HCT116 (cell line): ENCODE data around the gene PDYN.

Experiments used
- CEBPB ChIP-seq: IDR thresholded peaks from 2 replicates; pipeline ENCODE4 v1.6.1; 2012; ENCODE audit warnings: low read depth
- EZH2 ChIP-seq: fragments of 200-600 bp; sonication (generic); IDR thresholded peaks from 2 replicates; pipeline ENCODE4 v1.6.1; 2017; ENCODE audit warnings: antibody characterized with exemption, mixed run types
- POLR2A ChIP-seq: IDR thresholded peaks from 2 replicates; pipeline ENCODE4 v1.7.0; 2011; ENCODE audit warnings: borderline replicate concordance; ENCODE audit not compliant: insufficient read depth, insufficient read length; ENCODE audit errors: extremely low read depth
- POLR2AphosphoS5 ChIP-seq: IDR thresholded peaks from 2 replicates; pipeline ENCODE4 v1.6.1; 2011; ENCODE audit warnings: mild to moderate bottlenecking, low read depth, low read length, moderate library complexity
- SP1 ChIP-seq: IDR thresholded peaks from 2 replicates; pipeline ENCODE4 v1.6.1; 2012; ENCODE audit warnings: low read depth
- ZNF274 ChIP-seq: fragments of 200-500 bp; sonication (Bioruptor generic); IDR thresholded peaks from 2 replicates; pipeline ENCODE4 v1.6.1; 2014; ENCODE audit warnings: mild to moderate bottlenecking, low read depth, low read length, inconsistent platforms
- TF ChIP-seq, protein P1 (sequence below), 3 experiments: fragments of 200-600 bp in 1 of 3; sonication (generic) in 1 of 3; IDR thresholded peaks in 2 of 3; conservative IDR thresholded peaks in 1 of 3; 2 replicates each; pipeline ENCODE4 v1.5.1; 2012 to 2017; ENCODE audit warnings: low read depth in 2 of 3, low read length in 2 of 3, antibody characterized with exemption in 1 of 3, borderline replicate concordance in 1 of 3, control low read depth in 1 of 3, mild to moderate bottlenecking in 1 of 3, mixed read lengths in 1 of 3, mixed run types in 1 of 3, moderate library complexity in 1 of 3; ENCODE audit not compliant: insufficient read depth in 1 of 3
- TF ChIP-seq, protein P2 (sequence below): IDR thresholded peaks from 2 replicates; pipeline ENCODE4 v1.6.1; 2011; ENCODE audit warnings: mild to moderate bottlenecking, low read length, moderate library complexity; ENCODE audit not compliant: insufficient replicate concordance; ENCODE audit errors: extremely low read depth
- TF ChIP-seq, protein P3 (sequence below): IDR thresholded peaks from 2 replicates; pipeline ENCODE4 v1.6.1; 2012; ENCODE audit warnings: low read depth
- TF ChIP-seq, protein P4 (sequence below): IDR thresholded peaks from 2 replicates; pipeline ENCODE4 v1.6.1; 2012

DNA sequence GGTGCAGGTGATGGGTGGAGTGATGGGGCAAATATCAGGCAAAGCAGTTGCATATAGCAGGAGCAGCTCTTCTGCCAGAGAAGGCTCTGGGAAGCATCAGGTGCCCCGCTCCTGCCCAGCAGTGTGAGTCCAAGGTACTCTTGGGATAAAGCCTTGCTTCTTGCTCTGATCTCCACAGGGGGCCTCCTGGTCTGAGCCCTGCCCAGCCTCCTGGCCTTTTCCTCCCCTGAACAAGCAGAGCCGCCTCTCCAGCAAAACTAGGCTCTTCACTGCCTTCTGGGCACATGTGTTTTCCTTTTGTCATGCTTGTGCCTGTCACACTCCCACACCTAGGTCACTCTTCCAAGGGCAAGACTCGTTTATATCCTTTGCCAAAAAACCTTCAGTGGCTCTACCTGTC, 64.4 kb downstream of the PDYN start:
- TF ChIP-seq, protein P1, sequence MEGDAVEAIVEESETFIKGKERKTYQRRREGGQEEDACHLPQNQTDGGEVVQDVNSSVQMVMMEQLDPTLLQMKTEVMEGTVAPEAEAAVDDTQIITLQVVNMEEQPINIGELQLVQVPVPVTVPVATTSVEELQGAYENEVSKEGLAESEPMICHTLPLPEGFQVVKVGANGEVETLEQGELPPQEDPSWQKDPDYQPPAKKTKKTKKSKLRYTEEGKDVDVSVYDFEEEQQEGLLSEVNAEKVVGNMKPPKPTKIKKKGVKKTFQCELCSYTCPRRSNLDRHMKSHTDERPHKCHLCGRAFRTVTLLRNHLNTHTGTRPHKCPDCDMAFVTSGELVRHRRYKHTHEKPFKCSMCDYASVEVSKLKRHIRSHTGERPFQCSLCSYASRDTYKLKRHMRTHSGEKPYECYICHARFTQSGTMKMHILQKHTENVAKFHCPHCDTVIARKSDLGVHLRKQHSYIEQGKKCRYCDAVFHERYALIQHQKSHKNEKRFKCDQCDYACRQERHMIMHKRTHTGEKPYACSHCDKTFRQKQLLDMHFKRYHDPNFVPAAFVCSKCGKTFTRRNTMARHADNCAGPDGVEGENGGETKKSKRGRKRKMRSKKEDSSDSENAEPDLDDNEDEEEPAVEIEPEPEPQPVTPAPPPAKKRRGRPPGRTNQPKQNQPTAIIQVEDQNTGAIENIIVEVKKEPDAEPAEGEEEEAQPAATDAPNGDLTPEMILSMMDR (IDR thresholded peaks at IDR 0.05 in 2 of 3, conservative IDR thresholded peaks at IDR 0.05 in 1 of 3; ENCODE audit: borderline replicate concordance in 1 of 3, insufficient read depth in 1 of 3, low read depth in 2 of 3, low read length in 2 of 3) = no peak
- TF ChIP-seq POLR2A (no peak), POLR2AphosphoS5 (no peak), SP1 (no peak), EZH2 (no peak), ZNF274 (no peak), CEBPB (no peak)
- TF ChIP-seq, protein P2, sequence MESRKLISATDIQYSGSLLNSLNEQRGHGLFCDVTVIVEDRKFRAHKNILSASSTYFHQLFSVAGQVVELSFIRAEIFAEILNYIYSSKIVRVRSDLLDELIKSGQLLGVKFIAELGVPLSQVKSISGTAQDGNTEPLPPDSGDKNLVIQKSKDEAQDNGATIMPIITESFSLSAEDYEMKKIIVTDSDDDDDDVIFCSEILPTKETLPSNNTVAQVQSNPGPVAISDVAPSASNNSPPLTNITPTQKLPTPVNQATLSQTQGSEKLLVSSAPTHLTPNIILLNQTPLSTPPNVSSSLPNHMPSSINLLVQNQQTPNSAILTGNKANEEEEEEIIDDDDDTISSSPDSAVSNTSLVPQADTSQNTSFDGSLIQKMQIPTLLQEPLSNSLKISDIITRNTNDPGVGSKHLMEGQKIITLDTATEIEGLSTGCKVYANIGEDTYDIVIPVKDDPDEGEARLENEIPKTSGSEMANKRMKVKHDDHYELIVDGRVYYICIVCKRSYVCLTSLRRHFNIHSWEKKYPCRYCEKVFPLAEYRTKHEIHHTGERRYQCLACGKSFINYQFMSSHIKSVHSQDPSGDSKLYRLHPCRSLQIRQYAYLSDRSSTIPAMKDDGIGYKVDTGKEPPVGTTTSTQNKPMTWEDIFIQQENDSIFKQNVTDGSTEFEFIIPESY = no peak
- TF ChIP-seq, protein P3, sequence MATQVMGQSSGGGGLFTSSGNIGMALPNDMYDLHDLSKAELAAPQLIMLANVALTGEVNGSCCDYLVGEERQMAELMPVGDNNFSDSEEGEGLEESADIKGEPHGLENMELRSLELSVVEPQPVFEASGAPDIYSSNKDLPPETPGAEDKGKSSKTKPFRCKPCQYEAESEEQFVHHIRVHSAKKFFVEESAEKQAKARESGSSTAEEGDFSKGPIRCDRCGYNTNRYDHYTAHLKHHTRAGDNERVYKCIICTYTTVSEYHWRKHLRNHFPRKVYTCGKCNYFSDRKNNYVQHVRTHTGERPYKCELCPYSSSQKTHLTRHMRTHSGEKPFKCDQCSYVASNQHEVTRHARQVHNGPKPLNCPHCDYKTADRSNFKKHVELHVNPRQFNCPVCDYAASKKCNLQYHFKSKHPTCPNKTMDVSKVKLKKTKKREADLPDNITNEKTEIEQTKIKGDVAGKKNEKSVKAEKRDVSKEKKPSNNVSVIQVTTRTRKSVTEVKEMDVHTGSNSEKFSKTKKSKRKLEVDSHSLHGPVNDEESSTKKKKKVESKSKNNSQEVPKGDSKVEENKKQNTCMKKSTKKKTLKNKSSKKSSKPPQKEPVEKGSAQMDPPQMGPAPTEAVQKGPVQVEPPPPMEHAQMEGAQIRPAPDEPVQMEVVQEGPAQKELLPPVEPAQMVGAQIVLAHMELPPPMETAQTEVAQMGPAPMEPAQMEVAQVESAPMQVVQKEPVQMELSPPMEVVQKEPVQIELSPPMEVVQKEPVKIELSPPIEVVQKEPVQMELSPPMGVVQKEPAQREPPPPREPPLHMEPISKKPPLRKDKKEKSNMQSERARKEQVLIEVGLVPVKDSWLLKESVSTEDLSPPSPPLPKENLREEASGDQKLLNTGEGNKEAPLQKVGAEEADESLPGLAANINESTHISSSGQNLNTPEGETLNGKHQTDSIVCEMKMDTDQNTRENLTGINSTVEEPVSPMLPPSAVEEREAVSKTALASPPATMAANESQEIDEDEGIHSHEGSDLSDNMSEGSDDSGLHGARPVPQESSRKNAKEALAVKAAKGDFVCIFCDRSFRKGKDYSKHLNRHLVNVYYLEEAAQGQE = no peak
- TF ChIP-seq, protein P4, sequence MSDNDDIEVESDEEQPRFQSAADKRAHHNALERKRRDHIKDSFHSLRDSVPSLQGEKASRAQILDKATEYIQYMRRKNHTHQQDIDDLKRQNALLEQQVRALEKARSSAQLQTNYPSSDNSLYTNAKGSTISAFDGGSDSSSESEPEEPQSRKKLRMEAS = no peak
